Raji (cell line): ENCODE results near the gene KCTD2.

Experiments used
- POLR2A ChIP-seq: IDR thresholded peaks from 2 replicates; pipeline ENCODE4 v1.6.1; 2011; ENCODE audit warnings: low read depth, low read length, control low read depth; ENCODE audit not compliant: insufficient read depth

The KCTD2 gene

GRCh38 chr17:75041656-75042280 lies 5.3 kb upstream of the KCTD2 start:
- no peak for TF ChIP-seq POLR2A

DNA sequence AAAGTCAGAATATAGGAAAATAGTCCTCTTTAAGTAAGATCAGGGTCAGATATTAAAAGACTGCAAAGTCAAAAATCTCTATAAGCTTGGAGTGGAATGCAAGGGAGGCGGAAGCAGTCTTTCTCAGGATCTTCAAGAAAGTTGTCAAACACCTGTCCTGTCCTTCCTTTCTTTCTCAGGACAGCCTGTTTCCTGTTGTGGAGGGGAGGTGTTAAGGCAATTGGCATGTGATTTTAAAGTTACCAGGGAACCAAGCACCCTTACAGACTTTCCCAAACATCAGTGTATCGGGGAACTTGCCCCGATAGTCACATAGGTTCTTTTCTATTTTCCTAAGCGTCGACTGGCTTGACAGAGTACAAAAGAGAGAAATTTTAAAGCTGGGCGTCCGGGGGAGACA lies 2.3 kb upstream of the KCTD2 start:
- TF ChIP-seq POLR2A = no peak

GRCh38 chr17:75047398-75048098 lies 523 bp downstream of the KCTD2 start:
- TF ChIP-seq POLR2A = no peak

- TF ChIP-seq POLR2A = no peak
These were observed 1.3 kb downstream of the KCTD2 start for GRCh38 chr17:75048249-75048878.

DNA sequence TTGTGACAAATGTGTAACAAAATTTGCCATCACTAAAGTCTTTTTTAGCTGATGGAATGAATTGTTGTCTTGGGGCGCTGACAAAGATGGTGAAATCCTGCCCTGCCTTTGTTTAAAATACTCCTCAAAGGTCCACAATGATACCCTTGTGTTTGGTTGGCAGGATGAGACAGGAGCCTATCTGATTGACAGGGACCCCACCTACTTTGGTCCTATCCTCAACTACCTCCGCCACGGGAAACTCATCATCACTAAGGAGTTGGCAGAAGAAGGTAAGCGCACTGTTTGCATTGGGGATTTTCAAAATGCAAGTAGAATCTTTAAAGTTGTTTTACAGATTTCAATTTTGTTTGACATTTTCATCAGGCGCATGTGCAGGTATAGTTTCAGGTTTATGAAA lies 2.0 kb downstream of the KCTD2 start:
- TF ChIP-seq POLR2A = no peak

DNA sequence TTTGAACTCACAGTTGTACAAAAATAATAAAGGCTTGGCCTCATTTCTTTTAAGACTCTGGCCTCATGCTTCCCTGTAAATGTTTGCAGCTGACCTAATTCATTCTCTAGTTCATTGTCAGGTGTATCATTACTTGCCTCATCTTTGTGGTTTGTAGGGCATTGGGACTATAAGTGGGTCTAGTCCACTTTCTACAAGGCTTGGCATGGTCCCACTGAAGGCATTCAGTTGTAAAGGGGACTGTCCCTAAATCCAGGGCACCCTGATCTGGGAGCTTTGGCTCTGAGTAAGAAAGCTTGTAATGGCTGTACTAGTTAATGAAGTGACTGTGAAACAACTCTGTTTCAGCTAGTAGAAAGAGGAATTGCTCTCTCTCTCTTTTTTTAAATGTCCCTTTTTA lies 2.7 kb downstream of the KCTD2 start:
- TF ChIP-seq POLR2A = no peak

DNA sequence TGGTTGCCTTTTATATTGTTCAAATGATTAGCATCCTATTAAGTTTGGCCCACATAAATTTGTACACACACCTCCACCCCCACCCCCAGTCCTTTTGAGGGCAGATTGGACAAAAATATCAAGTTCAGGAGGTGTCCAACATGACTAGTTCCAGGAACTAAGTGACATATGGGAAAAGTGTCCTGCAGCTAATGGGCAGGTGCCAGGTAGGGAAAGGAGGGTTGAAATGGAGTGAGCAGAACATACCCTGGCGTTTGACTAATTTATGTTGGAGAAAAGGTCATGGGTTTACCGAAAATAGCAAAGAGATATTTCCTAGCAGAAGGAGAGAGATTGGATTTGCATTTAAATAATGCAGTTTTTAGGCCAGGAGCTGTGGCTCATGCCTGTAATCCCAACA lies 4.9 kb downstream of the KCTD2 start:
- TF ChIP-seq POLR2A = no peak

GRCh38 chr17:75059369-75060345 lies 12.6 kb downstream of the KCTD2 start:
- TF ChIP-seq POLR2A = no peak

DNA sequence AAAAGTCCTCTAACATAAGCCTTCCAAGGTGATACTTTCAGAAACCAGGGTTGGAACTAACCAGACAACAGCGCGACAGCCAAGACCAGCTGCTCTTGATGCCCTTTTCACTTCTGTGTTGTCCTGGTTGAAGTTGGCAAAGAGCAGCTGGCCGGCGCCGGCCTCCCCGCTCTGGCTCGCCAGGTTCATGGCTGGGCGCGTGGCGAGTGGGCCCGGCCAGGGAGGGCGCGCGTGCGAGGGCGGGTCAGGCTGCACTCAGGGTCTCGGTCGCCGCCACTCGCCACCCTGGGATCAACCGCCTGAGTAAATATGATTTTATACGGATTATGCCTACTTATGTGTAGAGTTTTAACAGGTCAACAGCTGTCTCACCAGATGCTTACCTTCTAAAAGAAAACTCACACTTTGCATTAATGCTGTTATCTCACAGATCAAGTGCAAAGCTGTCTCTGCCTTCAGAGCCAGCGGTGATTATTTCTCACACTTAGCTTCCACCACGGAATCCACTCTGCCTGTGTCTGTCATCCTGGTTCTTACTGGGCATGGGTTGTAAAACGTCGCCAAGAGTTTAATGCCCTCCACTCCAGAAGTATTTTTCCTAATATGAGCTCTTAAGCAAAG lies 13.5 kb downstream of the KCTD2 start:
- no peak for TF ChIP-seq POLR2A

GRCh38 chr17:75061055-75061438 lies 14.0 kb downstream of the KCTD2 start:
- no peak for TF ChIP-seq POLR2A

DNA sequence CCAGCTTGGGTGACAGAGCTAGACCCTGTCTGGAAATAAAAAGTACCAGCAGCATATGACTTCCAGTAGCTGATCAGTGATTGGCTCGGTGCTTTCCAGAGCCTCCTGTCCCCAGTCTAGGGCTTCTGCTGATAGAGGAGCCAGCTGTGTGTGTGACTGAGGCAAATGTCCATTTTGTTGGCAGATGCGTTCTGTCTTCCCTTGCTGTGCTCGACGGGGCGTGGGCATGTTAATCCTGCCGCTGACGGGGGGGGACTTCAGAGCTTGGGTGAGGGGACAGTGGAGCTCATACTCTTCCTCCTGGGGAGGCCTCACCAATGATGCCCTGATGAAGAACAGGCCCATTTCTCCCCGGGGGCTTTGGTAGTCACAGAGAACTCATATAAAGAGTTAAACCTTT lies 14.6 kb downstream of the KCTD2 start:
- TF ChIP-seq POLR2A = no peak

DNA sequence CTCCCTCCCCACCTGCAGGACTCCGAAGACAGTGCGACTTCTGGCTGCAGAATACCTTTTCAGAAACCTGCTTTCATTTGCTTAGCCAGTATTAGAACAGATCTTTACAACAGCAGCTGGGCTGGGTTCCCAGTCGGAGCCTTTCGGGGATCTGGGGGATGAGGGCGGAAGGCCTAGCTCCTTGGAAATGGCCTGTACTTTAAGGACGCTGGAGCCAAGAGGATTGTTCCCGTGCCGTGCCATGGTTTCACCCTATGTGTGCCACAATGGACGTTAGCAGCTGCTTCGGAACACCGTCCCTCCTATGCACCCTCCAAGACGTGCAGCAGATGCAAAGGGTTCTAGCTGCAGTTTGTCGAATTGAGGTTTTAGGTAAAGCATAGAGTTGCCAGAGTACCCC lies 16.2 kb downstream of the KCTD2 start:
- TF ChIP-seq POLR2A = no peak

GRCh38 chr17:75063626-75064025 lies 16.6 kb downstream of the KCTD2 start:
- TF ChIP-seq POLR2A = no peak

DNA sequence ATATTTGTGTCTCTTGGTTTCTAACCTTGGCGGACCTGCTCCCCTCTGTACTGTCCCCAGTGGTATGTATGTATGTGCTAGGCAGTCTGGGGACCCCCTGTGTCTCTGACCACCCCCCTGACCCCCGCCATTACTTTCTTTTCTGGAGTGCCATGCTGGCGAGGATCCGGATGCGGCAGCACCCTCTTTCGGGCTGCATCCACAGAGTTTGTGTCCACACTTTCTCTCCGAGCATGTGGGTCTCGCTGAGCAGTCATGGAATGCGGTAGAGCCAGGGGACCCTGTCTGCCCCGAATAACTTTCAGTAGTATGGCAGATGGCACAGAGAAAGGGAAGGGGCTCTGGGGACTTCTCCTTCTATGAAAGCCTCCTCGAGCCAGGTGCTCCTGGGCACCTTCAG lies 17.0 kb downstream of the KCTD2 start:
- no peak for TF ChIP-seq POLR2A

- no peak for TF ChIP-seq POLR2A
These were observed 17.4 kb downstream of the KCTD2 start for GRCh38 chr17:75064460-75064859.

- TF ChIP-seq POLR2A = no peak
These were observed 18.0 kb downstream of the KCTD2 start for GRCh38 chr17:75064867-75065561.
